ENCODE results near the gene TMEM134.

GRCh38 chr11:67419325-67420049 lies 49.6 kb downstream of the TMEM134 start:
- no peak for TF ChIP-seq CTCF (IDR thresholded peaks at IDR 0.05)
- no peak for TF ChIP-seq POLR2A (IDR thresholded peaks at IDR 0.05)
- TF ChIP-seq EP300 (IDR thresholded peaks at IDR 0.05) = no peak
- no peak for TF ChIP-seq POLR2AphosphoS5 (IDR thresholded peaks at IDR 0.05)

Measured in sigmoid colon (tissue), 4 donors.